ENCODE measurements around the gene D2HGDH. TPM values are rescaled to one million over a fixed set of nuclear protein-coding genes. Genes with fewer than 3 reads are reported as not detected.
A peak's percentile ranks its signal among the peaks of the same experiment; 100 is the strongest.

D2HGDH gene
- total and polyA plus RNA-seq, 2 of the 13 experiments (the other 11 are each of a cell fraction or from before 2014, with no cell fraction given): 19.2 to 20.3 TPM

DNA sequence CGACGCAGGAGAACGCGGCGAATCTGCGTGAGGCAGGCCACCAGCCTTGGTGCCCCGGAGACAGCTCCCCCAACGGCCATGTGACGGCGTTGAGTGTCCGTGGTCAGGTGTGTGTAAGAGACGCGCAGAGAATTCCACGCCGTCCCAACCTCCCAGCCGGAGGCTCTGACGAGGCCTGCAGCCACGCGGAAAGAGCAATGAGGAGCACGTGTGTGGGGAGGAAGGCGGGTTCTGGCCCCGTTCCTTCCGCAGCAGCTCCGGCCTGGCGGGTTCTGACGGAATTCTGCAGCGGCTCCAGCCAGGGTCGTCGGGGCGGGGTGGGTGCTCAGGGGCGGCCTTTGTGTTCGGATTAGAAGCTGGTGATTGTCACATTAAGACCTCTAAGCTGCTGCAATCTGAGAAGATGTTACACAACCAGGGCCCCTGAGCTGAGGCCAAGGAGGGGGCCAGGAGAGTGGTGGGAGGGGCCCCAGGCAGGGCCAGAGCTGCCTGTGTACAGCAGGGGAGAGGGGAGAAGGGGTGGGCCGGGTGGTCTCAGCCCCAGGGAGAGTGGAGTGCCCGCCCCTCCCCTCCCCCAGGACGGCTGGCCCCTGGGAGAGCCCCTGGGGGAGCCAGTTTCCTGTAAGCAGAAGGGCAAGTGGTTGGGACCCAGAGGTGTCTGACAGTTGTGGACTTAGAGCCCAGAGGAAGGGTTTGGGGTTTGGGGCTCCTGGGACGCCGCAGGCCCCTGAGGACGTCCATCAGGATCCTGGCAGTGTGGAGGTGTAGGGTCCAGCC is 37.0 kb downstream of the D2HGDH start (continued):
- TF ChIP-seq ZNF17 (CRISPR knock-in tag; IDR thresholded peaks at IDR 0.05): no peak
- TF ChIP-seq, protein P1, sequence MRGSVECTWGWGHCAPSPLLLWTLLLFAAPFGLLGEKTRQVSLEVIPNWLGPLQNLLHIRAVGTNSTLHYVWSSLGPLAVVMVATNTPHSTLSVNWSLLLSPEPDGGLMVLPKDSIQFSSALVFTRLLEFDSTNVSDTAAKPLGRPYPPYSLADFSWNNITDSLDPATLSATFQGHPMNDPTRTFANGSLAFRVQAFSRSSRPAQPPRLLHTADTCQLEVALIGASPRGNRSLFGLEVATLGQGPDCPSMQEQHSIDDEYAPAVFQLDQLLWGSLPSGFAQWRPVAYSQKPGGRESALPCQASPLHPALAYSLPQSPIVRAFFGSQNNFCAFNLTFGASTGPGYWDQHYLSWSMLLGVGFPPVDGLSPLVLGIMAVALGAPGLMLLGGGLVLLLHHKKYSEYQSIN (CRISPR knock-in tag; IDR thresholded peaks at IDR 0.05; ENCODE audit: borderline replicate concordance): peak; percentile 84; the same call in 1 of the 2 replicates
- TF ChIP-seq, protein P2, sequence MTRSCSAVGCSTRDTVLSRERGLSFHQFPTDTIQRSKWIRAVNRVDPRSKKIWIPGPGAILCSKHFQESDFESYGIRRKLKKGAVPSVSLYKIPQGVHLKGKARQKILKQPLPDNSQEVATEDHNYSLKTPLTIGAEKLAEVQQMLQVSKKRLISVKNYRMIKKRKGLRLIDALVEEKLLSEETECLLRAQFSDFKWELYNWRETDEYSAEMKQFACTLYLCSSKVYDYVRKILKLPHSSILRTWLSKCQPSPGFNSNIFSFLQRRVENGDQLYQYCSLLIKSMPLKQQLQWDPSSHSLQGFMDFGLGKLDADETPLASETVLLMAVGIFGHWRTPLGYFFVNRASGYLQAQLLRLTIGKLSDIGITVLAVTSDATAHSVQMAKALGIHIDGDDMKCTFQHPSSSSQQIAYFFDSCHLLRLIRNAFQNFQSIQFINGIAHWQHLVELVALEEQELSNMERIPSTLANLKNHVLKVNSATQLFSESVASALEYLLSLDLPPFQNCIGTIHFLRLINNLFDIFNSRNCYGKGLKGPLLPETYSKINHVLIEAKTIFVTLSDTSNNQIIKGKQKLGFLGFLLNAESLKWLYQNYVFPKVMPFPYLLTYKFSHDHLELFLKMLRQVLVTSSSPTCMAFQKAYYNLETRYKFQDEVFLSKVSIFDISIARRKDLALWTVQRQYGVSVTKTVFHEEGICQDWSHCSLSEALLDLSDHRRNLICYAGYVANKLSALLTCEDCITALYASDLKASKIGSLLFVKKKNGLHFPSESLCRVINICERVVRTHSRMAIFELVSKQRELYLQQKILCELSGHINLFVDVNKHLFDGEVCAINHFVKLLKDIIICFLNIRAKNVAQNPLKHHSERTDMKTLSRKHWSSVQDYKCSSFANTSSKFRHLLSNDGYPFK (CRISPR knock-in tag; IDR thresholded peaks at IDR 0.05; ENCODE audit: borderline replicate concordance): peak; percentile 64; the same call in 1 of the 2 replicates
- TF ChIP-seq, protein P3, sequence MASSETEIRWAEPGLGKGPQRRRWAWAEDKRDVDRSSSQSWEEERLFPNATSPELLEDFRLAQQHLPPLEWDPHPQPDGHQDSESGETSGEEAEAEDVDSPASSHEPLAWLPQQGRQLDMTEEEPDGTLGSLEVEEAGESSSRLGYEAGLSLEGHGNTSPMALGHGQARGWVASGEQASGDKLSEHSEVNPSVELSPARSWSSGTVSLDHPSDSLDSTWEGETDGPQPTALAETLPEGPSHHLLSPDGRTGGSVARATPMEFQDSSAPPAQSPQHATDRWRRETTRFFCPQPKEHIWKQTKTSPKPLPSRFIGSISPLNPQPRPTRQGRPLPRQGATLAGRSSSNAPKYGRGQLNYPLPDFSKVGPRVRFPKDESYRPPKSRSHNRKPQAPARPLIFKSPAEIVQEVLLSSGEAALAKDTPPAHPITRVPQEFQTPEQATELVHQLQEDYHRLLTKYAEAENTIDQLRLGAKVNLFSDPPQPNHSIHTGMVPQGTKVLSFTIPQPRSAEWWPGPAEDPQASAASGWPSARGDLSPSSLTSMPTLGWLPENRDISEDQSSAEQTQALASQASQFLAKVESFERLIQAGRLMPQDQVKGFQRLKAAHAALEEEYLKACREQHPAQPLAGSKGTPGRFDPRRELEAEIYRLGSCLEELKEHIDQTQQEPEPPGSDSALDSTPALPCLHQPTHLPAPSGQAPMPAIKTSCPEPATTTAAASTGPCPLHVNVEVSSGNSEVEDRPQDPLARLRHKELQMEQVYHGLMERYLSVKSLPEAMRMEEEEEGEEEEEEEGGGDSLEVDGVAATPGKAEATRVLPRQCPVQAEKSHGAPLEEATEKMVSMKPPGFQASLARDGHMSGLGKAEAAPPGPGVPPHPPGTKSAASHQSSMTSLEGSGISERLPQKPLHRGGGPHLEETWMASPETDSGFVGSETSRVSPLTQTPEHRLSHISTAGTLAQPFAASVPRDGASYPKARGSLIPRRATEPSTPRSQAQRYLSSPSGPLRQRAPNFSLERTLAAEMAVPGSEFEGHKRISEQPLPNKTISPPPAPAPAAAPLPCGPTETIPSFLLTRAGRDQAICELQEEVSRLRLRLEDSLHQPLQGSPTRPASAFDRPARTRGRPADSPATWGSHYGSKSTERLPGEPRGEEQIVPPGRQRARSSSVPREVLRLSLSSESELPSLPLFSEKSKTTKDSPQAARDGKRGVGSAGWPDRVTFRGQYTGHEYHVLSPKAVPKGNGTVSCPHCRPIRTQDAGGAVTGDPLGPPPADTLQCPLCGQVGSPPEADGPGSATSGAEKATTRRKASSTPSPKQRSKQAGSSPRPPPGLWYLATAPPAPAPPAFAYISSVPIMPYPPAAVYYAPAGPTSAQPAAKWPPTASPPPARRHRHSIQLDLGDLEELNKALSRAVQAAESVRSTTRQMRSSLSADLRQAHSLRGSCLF (CRISPR knock-in tag; IDR thresholded peaks at IDR 0.05; ENCODE audit: borderline replicate concordance): no peak
- peak; percentile 65 for TF ChIP-seq ZNF878 (CRISPR knock-in tag; IDR thresholded peaks at IDR 0.05)

Data from HepG2 (cell line).